ENCODE measurements around the gene PRKCE.

PRKCE gene

DNA sequence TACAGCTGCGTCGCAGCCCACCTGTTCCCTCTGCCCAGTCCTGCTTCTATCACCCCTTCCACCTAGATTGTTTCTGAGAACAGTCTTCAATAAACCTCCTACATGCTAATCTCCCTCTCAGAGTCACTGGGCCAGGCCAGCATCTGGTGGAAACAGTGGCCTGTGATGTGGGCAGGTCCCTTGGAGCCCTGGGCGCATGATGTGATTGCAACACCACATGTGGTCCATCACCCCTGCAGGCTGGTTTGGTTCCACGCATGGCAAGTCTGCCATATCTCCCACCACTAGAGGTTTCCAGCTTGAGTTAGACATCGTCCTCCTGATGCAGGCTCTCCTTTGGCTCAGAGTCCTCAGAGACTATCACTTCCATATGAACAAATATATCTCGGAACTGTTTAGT lies 83.5 kb downstream of the PRKCE start:
- no peak overlapping the region for H3K4me3 ChIP-seq (ENCODE audit: low read depth, low read length)

DNA sequence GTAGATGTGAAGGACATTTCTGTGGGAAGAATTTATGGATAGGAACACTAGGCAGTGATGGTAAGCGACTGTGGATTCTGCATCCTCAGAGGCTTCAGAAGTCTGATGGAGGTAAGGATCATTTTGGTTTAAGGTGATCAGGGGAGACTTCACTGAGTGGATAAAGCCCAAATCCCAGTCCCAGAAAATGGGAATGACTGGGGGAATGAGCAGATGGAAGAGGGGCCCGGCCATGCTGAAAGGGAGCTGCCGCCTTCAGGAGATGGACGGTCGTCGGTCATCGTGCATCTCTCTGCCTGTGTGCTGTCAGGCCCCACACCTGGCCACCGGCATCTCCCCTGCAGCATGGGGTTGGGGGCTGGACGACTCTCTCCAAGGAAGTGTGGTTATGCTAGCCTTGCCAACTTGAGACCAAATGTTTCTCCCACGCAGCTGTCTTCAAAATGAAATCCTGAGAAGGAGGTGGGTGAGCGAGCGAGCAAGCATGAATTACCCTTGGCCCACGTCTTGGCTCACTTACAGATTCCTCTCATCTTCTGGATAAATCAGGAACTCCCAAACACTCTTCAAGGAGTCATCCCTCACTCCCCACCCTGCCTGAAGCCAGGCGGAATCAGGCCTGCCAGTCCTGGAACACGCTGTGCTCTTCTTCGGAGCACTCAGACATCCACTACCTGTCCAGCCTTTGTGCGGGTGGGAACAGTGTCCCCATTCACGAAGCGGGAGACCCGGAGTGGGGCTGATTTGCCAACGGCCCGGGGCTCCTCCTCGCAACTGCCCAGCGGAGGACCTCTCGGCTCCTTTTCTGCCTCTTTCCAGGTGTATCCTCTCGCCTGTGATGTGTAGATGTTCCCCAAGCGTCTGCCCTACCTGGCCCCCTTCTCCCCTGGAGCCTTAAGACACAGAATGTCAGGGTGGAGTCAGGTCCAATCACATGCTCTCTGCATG lies 85.6 kb downstream of the PRKCE start:
- TF ChIP-seq, protein P1, sequence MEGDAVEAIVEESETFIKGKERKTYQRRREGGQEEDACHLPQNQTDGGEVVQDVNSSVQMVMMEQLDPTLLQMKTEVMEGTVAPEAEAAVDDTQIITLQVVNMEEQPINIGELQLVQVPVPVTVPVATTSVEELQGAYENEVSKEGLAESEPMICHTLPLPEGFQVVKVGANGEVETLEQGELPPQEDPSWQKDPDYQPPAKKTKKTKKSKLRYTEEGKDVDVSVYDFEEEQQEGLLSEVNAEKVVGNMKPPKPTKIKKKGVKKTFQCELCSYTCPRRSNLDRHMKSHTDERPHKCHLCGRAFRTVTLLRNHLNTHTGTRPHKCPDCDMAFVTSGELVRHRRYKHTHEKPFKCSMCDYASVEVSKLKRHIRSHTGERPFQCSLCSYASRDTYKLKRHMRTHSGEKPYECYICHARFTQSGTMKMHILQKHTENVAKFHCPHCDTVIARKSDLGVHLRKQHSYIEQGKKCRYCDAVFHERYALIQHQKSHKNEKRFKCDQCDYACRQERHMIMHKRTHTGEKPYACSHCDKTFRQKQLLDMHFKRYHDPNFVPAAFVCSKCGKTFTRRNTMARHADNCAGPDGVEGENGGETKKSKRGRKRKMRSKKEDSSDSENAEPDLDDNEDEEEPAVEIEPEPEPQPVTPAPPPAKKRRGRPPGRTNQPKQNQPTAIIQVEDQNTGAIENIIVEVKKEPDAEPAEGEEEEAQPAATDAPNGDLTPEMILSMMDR (IDR thresholded peaks at IDR 0.05; ENCODE audit: low read depth, low read length) = no peak
- Histone ChIP-seq H3K4me3 (ENCODE audit: low read depth, low read length) (no peak overlapping the region), H3K36me3 (no peaks in the 10 kb centered on the region), H3K4me1 (peaks cover 28% of the 10 kb centered on the region), H3K27me3 (no peaks in the 10 kb centered on the region), H3K9me3 (no peaks in the 10 kb centered on the region; the same call in 1 of the 2 replicates)
- no peak for DNase-seq

More for the DNA sequence above, 83.5 kb downstream of the PRKCE start:
- peaks cover 13% of the 10 kb centered on the region for H3K4me1 ChIP-seq
- no peaks in the 10 kb centered on the region for H3K27me3 ChIP-seq
- 0 out of 2 replicates have a peak, but pooled peaks cover 3% of the 10 kb centered on the region for H3K36me3 ChIP-seq
- H3K9me3 ChIP-seq = no peaks in the 10 kb centered on the region; the same call in 1 of the 2 replicates
- DNase-seq = peak; percentile 33
- TF ChIP-seq, protein P1 (IDR thresholded peaks at IDR 0.05; ENCODE audit: low read depth, low read length) = no peak; the same call in 1 of the 2 replicates

DNA sequence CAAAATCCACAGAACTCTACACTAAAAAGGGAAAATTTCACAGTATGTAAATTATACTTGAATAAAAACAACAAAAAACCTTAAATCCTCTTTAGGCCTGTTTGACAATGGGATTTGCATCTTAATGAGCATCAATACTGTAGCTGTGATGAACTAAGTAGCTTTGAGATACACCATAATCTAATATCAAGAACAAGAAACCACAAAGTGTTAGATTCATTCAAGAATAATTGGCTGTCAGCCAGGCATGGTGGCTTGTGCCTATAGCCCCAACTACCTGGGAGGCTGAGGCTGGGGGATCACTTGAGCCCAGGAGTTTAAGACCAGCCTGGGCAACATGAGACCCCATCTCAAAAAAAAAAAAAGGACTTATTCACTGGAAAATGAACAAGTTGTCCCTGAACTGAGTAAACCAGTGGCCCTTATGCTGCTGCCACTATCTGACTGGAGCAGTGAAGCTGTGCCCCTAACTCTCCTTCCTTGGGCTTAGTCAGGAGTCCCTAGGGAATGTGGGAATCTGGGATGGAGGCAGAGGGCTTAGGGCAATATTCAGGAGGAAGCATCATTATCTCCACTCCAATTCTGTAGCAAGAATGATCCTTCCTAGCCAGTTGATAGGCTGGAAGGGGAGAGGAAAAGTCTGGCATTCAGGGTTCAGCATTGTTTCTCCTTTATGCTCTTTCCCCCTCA lies 88.5 kb downstream of the PRKCE start:
- TF ChIP-seq, protein P1 (IDR thresholded peaks at IDR 0.05; ENCODE audit: low read depth, low read length) = no peak
- no peaks in the 10 kb centered on the region for H3K27me3 ChIP-seq
- peaks cover 28% of the 10 kb centered on the region for H3K4me1 ChIP-seq
- peak; percentile 48 for DNase-seq
- no peak overlapping the region for H3K4me3 ChIP-seq (ENCODE audit: low read depth, low read length)
- H3K9me3 ChIP-seq = no peaks in the 10 kb centered on the region; the same call in 1 of the 2 replicates
- no peaks in the 10 kb centered on the region for H3K36me3 ChIP-seq

- Histone ChIP-seq H3K36me3 (no peaks in the 10 kb centered on the region), H3K9me3 (no peaks in the 10 kb centered on the region; the same call in 1 of the 2 replicates), H3K4me3 (ENCODE audit: low read depth, low read length) (no peak overlapping the region), H3K27me3 (no peaks in the 10 kb centered on the region), H3K4me1 (peaks cover 28% of the 10 kb centered on the region)
- no peak for DNase-seq
- TF ChIP-seq, protein P1 (IDR thresholded peaks at IDR 0.05; ENCODE audit: low read depth, low read length) = no peak
These were observed 89.8 kb downstream of the PRKCE start for GRCh38 chr2:45741161-45741850.

- peaks cover 26% of the 10 kb centered on the region for H3K4me1 ChIP-seq
- peaks cover 5% of the 10 kb centered on the region for H3K36me3 ChIP-seq
These were observed 92.3 kb downstream of the PRKCE start for GRCh38 chr2:45743531-45744396.

More at GRCh38 chr2:45743531-45744396, 92.3 kb downstream of the PRKCE start:
- no peaks in the 10 kb centered on the region; the same call in 1 of the 2 replicates for H3K9me3 ChIP-seq
- TF ChIP-seq, protein P1 (IDR thresholded peaks at IDR 0.05; ENCODE audit: low read depth, low read length) = no peak
- DNase-seq = peak; percentile 76
- peak overlapping the region; percentile 5 for H3K4me3 ChIP-seq (ENCODE audit: low read depth, low read length)
- no peaks in the 10 kb centered on the region for H3K27me3 ChIP-seq

All from BE2C (cell line).